MCF 10A (cell line): ENCODE measurements around the gene PLEKHO1. TPM values are rescaled to one million over a fixed set of nuclear protein-coding genes. Genes with fewer than 3 reads are reported as not detected.
"Not testable (repeated sequence)": the region's sequence is repeated elsewhere in the genome, so short reads cannot be mapped to it uniquely, and the experiment has no call there.

Experiments
- BruUV-seq: library from RNA; stranded (reverse); fragments of 400-500 nt; replicated peaks from 2 replicates; lab custom pipeline; 2021; lab: Mats Ljungman, UMichigan
- CTCF ChIA-PET: fragments of 300-600 bp; sonication (Branson Sonifier 250); formaldehyde crosslinking; extraction: SDS; loops from one replicate; lab custom pipeline; 2021; ENCODE audit warnings: antibody characterized with exemption, inconsistent platforms; lab: Yijun Ruan, JAX
- POLR2A ChIA-PET: fragments of 300-600, 350-650 bp; sonication (Branson Sonifier 250); formaldehyde crosslinking; extraction: SDS; loops from one replicate; lab custom pipeline; 2020; ENCODE audit warnings: antibody characterized with exemption, inconsistent platforms; lab: Yijun Ruan, JAX
- DNase-seq: peaks from one replicate; pipeline ENCODE4 v3.0.0-alpha.2; 2018; ENCODE audit not compliant: unreplicated experiment
- H3K27ac Mint-ChIP-seq: one replicate; pipeline ENCODE4 v1.8.0; 2022; ENCODE audit warnings: mild to moderate bottlenecking, low read depth, mixed read lengths; ENCODE audit not compliant: unreplicated experiment
- H3K27me3 Mint-ChIP-seq: one replicate; pipeline ENCODE4 v1.8.0; 2022; ENCODE audit warnings: mixed read lengths; ENCODE audit not compliant: insufficient read depth, unreplicated experiment
- H3K36me3 Mint-ChIP-seq: one replicate; pipeline ENCODE4 v1.8.0; 2022; ENCODE audit warnings: mild to moderate bottlenecking, moderate library complexity, mixed read lengths; ENCODE audit not compliant: insufficient read depth, unreplicated experiment
- H3K4me1 Mint-ChIP-seq: one replicate; pipeline ENCODE4 v1.8.0; 2022; ENCODE audit warnings: mixed read lengths; ENCODE audit not compliant: insufficient read depth, unreplicated experiment
- H3K4me3 Mint-ChIP-seq: one replicate; pipeline ENCODE4 v1.8.0; 2022; ENCODE audit warnings: mild to moderate bottlenecking, moderate library complexity, mixed read lengths; ENCODE audit not compliant: unreplicated experiment
- H3K9me3 Mint-ChIP-seq: one replicate; pipeline ENCODE4 v1.8.0; 2022; ENCODE audit warnings: mixed read lengths; ENCODE audit not compliant: unreplicated experiment
- intact Hi-C: fragments of 100-400 bp; cut with micrococcal nuclease; formaldehyde crosslinking; loops from 2 replicates; pipeline ENCODE4 v1.14.1; 2022
- total RNA-seq: library from RNA; stranded (reverse); gene quantifications from 2 replicates; pipeline ENCODE4 v1.2.3, GENCODE V29; 2022
- TF ChIP-seq, protein P1 (sequence below): fragments of 200-600 bp; IDR thresholded peaks from one replicate; pipeline ENCODE4 v1.8.0; 2022; ENCODE audit warnings: antibody characterized with exemption, mild to moderate bottlenecking; ENCODE audit not compliant: unreplicated experiment

The PLEKHO1 gene
- total RNA-seq, 1 experiment from 2014 or later = 1.9 TPM

DNA sequence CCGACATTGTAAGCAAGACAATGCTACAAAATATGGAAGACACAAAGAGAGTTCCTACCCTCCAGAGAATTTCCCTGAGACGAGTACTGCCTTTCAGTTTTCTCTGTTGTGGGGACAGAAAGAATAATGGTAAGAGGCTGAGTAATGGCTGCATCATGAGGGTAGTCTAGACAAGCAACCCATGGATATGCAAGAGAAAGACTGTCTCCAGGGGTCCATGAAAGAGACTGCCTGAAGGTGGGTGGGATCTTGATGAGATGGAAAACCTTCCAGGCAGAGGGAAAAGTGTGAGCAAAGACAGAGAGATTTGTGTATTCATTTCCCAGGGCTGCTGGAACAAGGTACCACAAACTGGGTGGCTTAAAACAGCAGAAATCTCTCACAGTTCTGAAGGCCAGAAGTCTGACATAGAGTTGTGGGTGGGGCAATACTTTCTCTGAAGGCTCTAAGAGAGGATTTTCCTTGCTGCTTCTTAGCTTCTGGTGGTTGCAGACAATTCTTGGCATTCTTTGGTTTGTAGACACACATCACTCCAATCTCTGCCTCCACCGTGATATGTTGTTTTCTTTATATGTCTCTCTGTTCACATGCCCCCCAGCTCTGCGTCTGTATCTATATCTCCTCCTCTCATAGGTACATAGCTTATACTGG is 44.8 kb downstream of the PLEKHO1 start:
- Mint-ChIP-seq H3K9me3 (no peaks in the 10 kb centered on the region), H3K4me3 (no peak overlapping the region), H3K4me1 (peaks cover 7% of the 10 kb centered on the region), H3K27ac (no peak overlapping the region), H3K27me3 (no peaks in the 10 kb centered on the region), H3K36me3 (no peaks in the 10 kb centered on the region)
- ChIA-PET CTCF (interaction anchor here (1.1 to 1.9 kb wide), 4 partner anchors 10 to 232 kb away, joined by 3 to 11 read pairs (median 4); no protein-coding TSS in a partner anchor), POLR2A (interaction anchor here (1.5 kb wide), 1 partner anchor 296 kb away, joined by 4 read pairs; no protein-coding TSS in a partner anchor)
- TF ChIP-seq, protein P1, sequence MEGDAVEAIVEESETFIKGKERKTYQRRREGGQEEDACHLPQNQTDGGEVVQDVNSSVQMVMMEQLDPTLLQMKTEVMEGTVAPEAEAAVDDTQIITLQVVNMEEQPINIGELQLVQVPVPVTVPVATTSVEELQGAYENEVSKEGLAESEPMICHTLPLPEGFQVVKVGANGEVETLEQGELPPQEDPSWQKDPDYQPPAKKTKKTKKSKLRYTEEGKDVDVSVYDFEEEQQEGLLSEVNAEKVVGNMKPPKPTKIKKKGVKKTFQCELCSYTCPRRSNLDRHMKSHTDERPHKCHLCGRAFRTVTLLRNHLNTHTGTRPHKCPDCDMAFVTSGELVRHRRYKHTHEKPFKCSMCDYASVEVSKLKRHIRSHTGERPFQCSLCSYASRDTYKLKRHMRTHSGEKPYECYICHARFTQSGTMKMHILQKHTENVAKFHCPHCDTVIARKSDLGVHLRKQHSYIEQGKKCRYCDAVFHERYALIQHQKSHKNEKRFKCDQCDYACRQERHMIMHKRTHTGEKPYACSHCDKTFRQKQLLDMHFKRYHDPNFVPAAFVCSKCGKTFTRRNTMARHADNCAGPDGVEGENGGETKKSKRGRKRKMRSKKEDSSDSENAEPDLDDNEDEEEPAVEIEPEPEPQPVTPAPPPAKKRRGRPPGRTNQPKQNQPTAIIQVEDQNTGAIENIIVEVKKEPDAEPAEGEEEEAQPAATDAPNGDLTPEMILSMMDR = no peak
- intact Hi-C loops = no loop called here
- no TSS peak for BruUV-seq
- DNase-seq = no peak

- Mint-ChIP-seq H3K27me3 (no peaks in the 10 kb centered on the region), H3K4me1 (peaks cover 7% of the 10 kb centered on the region), H3K27ac (no peak overlapping the region), H3K4me3 (no peak overlapping the region), H3K36me3 (no peaks in the 10 kb centered on the region), H3K9me3 (no peaks in the 10 kb centered on the region)
- TF ChIP-seq, protein P1 = no peak
- intact Hi-C loops = no loop called here
- ChIA-PET CTCF (interaction anchor here (1.1 kb wide), 1 partner anchor 9 kb away, joined by 10 read pairs; no protein-coding TSS in a partner anchor), POLR2A (interaction anchor here (1.0 kb wide), 1 partner anchor 12 kb away, joined by 4 read pairs; no protein-coding TSS in a partner anchor)
- no TSS peak for BruUV-seq
- no peak for DNase-seq
Observed at GRCh38 chr1:150196417-150196816, 46.7 kb downstream of the PLEKHO1 start.

- Mint-ChIP-seq H3K4me3 (no peak overlapping the region), H3K36me3 (no peaks in the 10 kb centered on the region), H3K9me3 (no peaks in the 10 kb centered on the region), H3K4me1 (no peaks in the 10 kb centered on the region), H3K27ac (no peak overlapping the region), H3K27me3 (no peaks in the 10 kb centered on the region)
- TF ChIP-seq, protein P1 = no peak
- no peak for DNase-seq
- BruUV-seq = no TSS peak
- intact Hi-C loops = no loop called here
- CTCF ChIA-PET = interaction anchor here (1.0 to 1.7 kb wide), 3 partner anchors 20 to 319 kb away, joined by 3 to 11 read pairs (median 3); no protein-coding TSS in a partner anchor
- POLR2A ChIA-PET = interaction anchor here (0.6 to 2.0 kb wide), 3 partner anchors 20 to 28 kb away, joined by 3 to 5 read pairs (median 4); partner anchors contain the start of gene ANP32E
Observed at GRCh38 chr1:150207281-150207971, 57.7 kb downstream of the PLEKHO1 start.

GRCh38 chr1:150208460-150208859 is 58.7 kb downstream of the PLEKHO1 start:
- intact Hi-C loops, BruUV-seq, POLR2A ChIA-PET, DNase-seq, H3K4me1 Mint-ChIP-seq, H3K36me3 Mint-ChIP-seq, H3K9me3 Mint-ChIP-seq, H3K27ac Mint-ChIP-seq, H3K4me3 Mint-ChIP-seq, H3K27me3 Mint-ChIP-seq, CTCF ChIA-PET: not testable (repeated sequence)

Other genes starting within 250 kb of the PLEKHO1 start
- gene SV2A, start 232.1 kb upstream of the PLEKHO1 start, total RNA-seq = 0.12 TPM in 1 of 2 replicates, not detected in the other
- gene SF3B4, start 222.1 kb upstream of the PLEKHO1 start, total RNA-seq = 79.2 and 99.2 TPM in 2 replicates
- gene MTMR11, start 213.0 kb upstream of the PLEKHO1 start, total RNA-seq = 23.8 and 33.5 TPM in 2 replicates
- gene OTUD7B, start 139.2 kb upstream of the PLEKHO1 start, total RNA-seq = 44.3 and 47.4 TPM in 2 replicates
- 35.1 and 55.1 TPM in 2 replicates for gene VPS45, start 82.1 kb upstream of the PLEKHO1 start, total RNA-seq
- gene ANP32E, start 86.2 kb downstream of the PLEKHO1 start, total RNA-seq = 56.5 and 67.3 TPM in 2 replicates
- 0.26 TPM in 1 of 2 replicates, not detected in the other for gene CA14, start 107.9 kb downstream of the PLEKHO1 start, total RNA-seq
- gene APH1A, start 119.1 kb downstream of the PLEKHO1 start, total RNA-seq = 123 and 154 TPM in 2 replicates
- 1.8 and 2.3 TPM in 2 replicates for gene C1orf54, start 122.9 kb downstream of the PLEKHO1 start, total RNA-seq
- gene CIART, start 132.6 kb downstream of the PLEKHO1 start, total RNA-seq = 5.0 and 5.2 TPM in 2 replicates
- gene MRPS21, start 143.9 kb downstream of the PLEKHO1 start, total RNA-seq = 133 and 152 TPM in 2 replicates
- gene PRPF3, start 171.6 kb downstream of the PLEKHO1 start, total RNA-seq = 104 and 106 TPM in 2 replicates
- 35.2 and 37.4 TPM in 2 replicates for gene RPRD2, start 214.2 kb downstream of the PLEKHO1 start, total RNA-seq